ENCODE results near the gene PAPPA2.

PAPPA2 gene

GRCh38 chr1:176692988-176693696 lies 230.2 kb downstream of the PAPPA2 start:
- TF ChIP-seq CTCF (IDR thresholded peaks at IDR 0.05; ENCODE audit: borderline replicate concordance, insufficient read depth, low read depth, low read length) = no peak
- H3K4me3 ChIP-seq (ENCODE audit: low read depth, low read length) = no peak overlapping the region

GRCh38 chr1:176693697-176694329 lies 230.8 kb downstream of the PAPPA2 start:
- TF ChIP-seq CTCF (IDR thresholded peaks at IDR 0.05; ENCODE audit: borderline replicate concordance, insufficient read depth, low read depth, low read length) = no peak
- H3K4me3 ChIP-seq (ENCODE audit: low read depth, low read length) = no peak overlapping the region

GRCh38 chr1:176694713-176695112 lies 231.7 kb downstream of the PAPPA2 start:
- TF ChIP-seq CTCF (IDR thresholded peaks at IDR 0.05; ENCODE audit: borderline replicate concordance, insufficient read depth, low read depth, low read length) = no peak
- H3K4me3 ChIP-seq (ENCODE audit: low read depth, low read length) = no peak overlapping the region

GRCh38 chr1:176696109-176696508 lies 233.1 kb downstream of the PAPPA2 start:
- no peak overlapping the region for H3K4me3 ChIP-seq (ENCODE audit: low read depth, low read length)
- no peak for TF ChIP-seq CTCF (IDR thresholded peaks at IDR 0.05; ENCODE audit: borderline replicate concordance, insufficient read depth, low read depth, low read length)

- no peak for TF ChIP-seq CTCF (IDR thresholded peaks at IDR 0.05; ENCODE audit: borderline replicate concordance, insufficient read depth, low read depth, low read length)
- H3K4me3 ChIP-seq (ENCODE audit: low read depth, low read length) = no peak overlapping the region
Measured at GRCh38 chr1:176696689-176697088, 233.7 kb downstream of the PAPPA2 start.

- TF ChIP-seq CTCF (IDR thresholded peaks at IDR 0.05; ENCODE audit: borderline replicate concordance, insufficient read depth, low read depth, low read length) = no peak
- H3K4me3 ChIP-seq (ENCODE audit: low read depth, low read length) = no peak overlapping the region
Measured at GRCh38 chr1:176699821-176700220, 236.8 kb downstream of the PAPPA2 start.

Measured in GM12875 (cell line).